NCI-H2171 (cell line): ENCODE results near the gene FGF2.
"Not testable (repeated sequence)": the region's sequence is repeated elsewhere in the genome, so short reads cannot be mapped to it uniquely, and the experiment has no call there.

Source experiments
- DNase-seq: peaks from one replicate; lab custom pipeline; 2025; lab: John Stamatoyannopoulos, UW

The FGF2 gene

DNA sequence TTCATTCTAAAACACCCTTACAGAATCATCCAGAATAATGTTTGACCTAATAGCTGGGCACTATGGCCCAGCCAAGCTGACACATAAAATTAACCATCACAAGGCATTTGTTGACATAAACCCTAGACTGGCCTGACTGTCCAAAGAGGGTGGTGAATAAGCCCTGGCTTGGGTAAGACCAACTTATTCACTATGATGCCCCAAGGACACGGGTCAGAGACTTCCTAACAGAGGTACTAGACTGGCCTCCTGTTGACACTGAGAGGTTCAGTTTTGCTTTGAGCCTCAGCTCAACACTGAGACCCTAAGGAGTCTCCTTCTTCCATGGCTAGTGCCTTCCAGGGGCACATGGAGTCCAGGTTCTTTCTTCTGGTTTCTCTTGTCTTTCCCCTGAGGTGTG, 21.3 kb downstream of the FGF2 start:
- DNase-seq: no peak

GRCh38 chr4:122849789-122850188, 23.2 kb downstream of the FGF2 start:
- not testable (repeated sequence) for DNase-seq

GRCh38 chr4:122851568-122851967, 24.9 kb downstream of the FGF2 start:
- DNase-seq: no peak

DNA sequence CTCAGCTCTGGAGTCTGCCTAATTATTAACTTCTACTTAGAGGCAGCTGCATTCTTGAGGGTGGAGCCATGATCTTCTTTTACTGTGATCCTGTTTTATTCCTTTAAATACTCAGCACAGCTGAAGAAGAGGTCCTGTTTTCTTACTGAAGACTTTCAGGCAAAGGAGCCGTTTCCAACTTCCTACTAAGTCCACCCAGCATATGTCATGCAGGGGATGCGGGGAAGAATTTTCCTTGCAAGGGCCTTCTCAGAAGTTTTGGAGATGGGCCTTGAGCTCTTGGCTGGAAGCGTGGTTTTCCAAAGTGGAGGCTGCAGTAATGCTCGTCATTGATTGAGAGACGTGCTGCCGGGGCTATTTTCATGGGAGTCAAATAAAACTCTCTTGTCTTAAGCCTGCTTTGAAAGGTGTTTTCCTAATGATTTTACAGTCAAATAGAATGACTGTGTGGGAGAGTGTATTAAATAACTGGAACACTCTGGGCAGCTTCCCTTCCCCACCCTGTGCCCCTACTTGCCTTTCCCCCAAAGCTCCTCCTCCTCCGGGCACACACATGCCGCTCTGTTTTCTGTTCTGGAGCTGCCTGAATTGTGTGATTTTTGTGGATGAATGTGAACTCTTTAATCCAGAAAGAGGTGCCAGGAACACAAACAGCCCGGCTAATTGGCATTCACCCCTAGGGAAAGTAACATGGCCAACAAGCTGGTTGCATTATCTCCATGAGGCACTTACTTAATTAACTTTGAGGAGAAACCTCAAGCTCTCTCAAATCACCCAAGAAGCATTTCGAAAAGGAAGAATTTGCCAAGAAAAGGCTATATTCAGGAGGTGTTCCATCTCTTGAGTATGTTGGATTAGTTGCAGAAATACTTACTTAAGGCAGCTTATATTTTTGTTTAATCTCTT, 28.1 kb downstream of the FGF2 start:
- no peak for DNase-seq

DNA sequence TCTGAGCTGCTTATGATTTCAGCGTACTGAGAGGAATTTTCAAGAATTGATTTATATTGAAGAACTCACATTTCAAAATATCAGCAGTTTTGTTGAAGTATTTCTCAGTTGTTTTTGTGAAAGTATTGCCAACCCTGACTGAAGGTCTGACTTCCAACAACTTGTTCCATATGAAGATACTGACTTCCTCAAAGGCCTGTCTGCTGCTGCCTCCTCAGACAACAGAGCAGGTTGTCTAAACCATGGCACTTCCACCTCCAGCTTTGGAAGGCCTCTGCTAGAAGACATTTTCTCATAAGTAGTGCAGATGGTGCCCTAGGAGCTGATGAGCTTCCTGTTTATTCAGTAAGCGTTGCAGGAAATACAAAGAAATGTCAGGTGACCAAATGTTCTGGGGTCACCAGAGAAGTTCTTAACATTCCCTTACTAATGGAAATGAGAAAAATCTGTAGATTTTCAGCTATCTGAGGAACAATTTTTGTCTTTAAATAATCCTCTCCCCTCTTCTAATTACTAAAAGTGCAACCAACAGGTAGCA, 28.8 kb downstream of the FGF2 start:
- DNase-seq: no peak

DNA sequence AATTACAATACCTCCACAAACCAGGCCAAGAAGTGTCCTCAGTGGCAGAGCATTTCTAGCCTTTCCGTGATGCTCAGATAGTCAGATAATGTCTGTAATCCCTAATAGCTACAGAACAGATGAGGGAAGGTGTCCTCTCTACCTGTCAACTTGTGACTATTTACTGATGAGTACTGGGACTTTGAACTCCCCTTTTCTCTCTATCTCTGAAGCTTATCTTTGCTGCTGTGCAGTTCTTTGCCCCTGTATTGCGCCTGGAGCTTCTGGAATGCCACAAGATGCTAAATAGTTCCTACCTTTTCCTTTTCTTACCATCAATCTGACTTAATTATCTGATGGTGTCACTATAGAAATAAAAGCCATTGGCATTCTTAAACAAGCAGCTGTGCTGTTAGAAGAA, 30.5 kb downstream of the FGF2 start:
- DNase-seq: no peak

DNA sequence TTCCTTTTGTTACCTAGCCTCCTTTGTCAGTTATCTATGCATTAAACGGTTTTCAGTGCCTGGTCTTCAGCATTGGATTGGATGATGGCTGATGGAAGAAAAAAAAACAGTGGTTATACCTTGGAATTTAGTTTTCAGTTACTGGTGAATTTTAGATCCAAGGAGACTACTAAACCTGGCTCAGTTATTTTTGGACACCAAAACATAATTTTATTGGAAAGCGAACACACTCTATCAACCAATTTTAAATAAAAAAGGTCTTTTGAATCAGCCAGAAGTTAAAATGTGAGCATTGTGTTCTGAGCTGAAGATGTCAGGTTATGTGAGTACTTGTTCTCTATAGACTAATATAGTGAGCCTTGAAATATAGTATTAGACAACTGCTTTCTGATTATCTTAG, 32.1 kb downstream of the FGF2 start:
- DNase-seq: no peak

GRCh38 chr4:122861172-122861943, 34.7 kb downstream of the FGF2 start:
- no peak for DNase-seq

DNA sequence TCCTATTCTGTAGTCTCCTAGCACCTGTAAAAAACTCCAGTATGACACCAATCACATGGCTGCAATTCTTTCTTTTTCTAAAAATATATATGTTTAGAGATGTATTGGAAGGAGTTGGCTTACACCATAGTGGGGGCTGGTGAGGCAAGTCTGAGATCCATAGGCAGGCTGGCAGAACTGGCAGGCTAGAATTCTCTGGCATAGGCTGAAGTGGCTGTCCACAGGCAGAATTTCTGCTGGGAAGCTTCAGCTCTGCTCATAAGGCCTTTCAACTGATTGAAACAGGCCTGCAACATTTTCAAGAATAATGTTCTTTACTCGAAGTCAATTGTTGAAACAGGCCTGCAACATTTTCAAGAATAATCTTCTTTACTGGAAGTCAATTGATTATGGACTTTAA, 37.0 kb downstream of the FGF2 start:
- DNase-seq: no peak

DNA sequence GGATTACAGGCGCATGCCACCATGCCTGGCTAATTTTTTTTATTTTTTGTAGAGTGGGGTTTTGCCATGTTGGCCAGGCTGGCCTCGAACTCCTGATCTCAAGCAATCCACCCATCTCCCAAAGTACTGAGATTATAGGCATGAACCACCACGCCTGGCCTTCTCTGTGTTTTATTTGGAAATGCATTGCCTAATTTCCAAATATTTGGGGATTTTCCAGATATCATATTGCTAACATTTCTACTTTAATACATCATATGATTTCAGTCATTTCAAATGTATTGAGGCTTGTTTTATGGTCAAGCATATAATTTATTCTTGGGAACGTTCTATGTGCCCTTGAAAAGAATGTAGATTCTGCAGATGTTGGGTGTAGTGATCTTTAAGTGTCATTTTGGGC, 38.8 kb downstream of the FGF2 start:
- no peak for DNase-seq

DNA sequence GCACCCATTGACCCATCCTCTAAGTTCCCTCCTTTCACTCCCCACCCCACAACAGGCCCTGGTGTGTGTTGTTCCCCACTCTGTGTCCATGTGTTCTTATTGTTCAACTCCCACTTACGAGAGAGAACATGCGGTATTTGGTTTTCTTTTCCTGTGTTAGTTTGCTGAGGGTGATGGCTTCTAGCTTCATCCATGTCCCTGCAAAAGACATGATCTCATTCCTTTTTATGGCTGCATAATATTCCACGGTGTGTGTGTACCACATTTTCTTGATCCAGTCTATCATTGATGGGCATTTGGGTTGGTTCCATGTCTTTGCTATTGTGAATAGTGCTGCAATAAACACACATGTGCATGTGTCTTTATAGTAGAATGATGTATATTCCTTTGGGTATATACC, 41.6 kb downstream of the FGF2 start:
- DNase-seq: not testable (repeated sequence)

GRCh38 chr4:122873146-122873545, 46.5 kb downstream of the FGF2 start:
- no peak for DNase-seq

GRCh38 chr4:122873821-122874593, 47.4 kb downstream of the FGF2 start:
- no peak for DNase-seq

DNA sequence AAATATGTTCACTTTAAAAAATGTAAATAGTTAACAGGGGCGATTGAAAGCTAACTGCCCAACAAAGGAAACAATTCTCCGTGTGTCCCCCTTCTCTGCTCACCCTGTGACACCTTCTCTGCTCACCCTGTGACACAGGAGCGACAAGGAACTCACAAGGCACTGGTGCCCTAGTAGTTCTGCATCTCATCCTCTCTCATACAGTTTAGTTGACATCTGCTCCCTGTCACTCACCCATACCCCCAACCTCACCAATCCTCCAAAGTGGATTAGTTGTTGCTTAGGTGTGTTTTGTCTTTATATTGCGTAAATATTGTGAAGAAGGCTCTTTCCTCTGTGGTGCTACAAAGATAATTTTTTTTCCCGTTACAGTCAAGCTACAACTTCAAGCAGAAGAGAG, 49.3 kb downstream of the FGF2 start:
- DNase-seq: no peak

DNA sequence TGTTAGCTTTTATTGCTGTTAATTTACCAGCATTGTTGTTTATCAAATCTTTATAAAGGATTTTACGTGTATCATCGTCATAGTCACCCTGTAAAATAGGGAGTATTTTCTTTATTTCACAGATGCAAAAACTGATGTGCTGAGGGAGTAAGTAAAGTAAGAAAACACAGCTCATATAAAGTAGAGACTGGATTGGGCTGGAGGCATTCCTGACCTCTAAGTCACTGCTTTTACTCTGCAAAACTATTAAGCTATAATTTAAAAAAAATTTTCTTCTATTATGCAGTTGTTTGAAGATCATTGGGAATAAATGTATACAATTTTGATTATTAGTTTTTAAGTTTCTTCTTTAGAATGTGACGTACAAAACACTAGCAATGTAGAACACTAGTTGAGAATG, 49.8 kb downstream of the FGF2 start:
- no peak for DNase-seq

DNA sequence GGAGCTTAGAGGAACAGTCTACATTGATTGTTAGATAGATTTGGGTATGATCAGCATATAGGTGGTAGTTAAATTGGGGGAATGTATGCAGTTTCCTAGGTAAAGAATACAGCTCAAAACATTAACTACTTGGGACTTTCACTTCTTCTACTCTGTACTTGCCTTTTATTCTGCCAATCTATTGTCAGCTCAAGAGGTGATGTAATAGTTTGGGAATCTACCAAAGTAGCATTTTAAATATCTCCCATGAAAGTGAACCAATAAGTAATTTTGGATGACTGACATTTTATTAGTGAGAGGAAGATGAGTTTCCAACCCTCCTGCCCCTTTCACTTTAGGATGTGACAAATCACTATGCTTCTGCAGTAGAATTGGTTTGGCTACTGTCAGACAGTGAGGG, 52.4 kb downstream of the FGF2 start:
- DNase-seq: no peak

GRCh38 chr4:122882857-122883735, 56.5 kb downstream of the FGF2 start:
- DNase-seq: no peak

DNA sequence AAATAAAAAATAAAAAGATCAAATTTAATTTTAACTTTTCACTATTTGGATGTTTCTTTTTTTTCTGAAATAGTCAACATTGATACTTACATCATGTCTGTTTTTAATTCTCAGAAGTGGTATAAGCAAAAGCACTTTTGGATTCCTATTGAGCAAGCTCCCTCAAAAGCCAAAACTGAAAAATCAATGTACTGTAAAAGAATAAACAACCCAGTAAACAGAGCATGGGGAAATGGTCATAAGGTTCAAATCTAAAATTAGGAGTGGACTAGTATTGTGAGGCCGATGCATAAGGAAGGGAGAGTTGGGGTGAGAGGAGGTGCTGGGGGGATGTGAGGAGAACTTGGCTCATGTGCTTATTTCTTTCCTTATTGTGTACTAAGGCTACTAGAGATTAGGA, 57.9 kb downstream of the FGF2 start:
- no peak for DNase-seq

GRCh38 chr4:122889726-122890125, 63.1 kb downstream of the FGF2 start:
- no peak for DNase-seq

GRCh38 chr4:122890147-122890795, 63.6 kb downstream of the FGF2 start:
- no peak for DNase-seq

GRCh38 chr4:122894827-122895226, 68.2 kb downstream of the FGF2 start:
- no peak for DNase-seq
